OCI-LY1 (cell line): Measurements from ENCODE around the gene INPP4A.

Source experiments
- H2AFZ ChIP-seq: fragments of 200-600 bp; sonication (generic), shearing (Covaris generic); 2 replicates; pipeline ENCODE4 v1.6.0; 2014; ENCODE audit warnings: antibody characterized with exemption, mild to moderate bottlenecking, low read length
- H3F3A ChIP-seq: fragments of 200-600 bp; sonication (generic), shearing (Covaris generic); 2 replicates; pipeline ENCODE4 v1.6.0; 2014; ENCODE audit warnings: mild to moderate bottlenecking, antibody characterized with exemption, low read length, moderate library complexity; ENCODE audit not compliant: insufficient read depth
- H3K27ac ChIP-seq: fragments of 200-600 bp; sonication (generic); 2 replicates; pipeline ENCODE4 v1.5.1; 2014; ENCODE audit warnings: low read length, mixed run types, mild to moderate bottlenecking, low read depth; ENCODE audit not compliant: poor library complexity, severe bottlenecking
- H3K27me3 ChIP-seq: fragments of 200-600 bp; sonication (generic); 2 replicates; pipeline ENCODE4 v1.6.0; 2014; ENCODE audit warnings: antibody characterized with exemption, mild to moderate bottlenecking, low read length, moderate library complexity; ENCODE audit not compliant: insufficient read depth
- H3K36me3 ChIP-seq: fragments of 200-600 bp; sonication (generic); 2 replicates; pipeline ENCODE4 v1.6.1; 2014; ENCODE audit warnings: mild to moderate bottlenecking, antibody characterized with exemption, low read length, moderate library complexity, mixed read lengths; ENCODE audit not compliant: insufficient read depth
- H3K4me1 ChIP-seq: fragments of 200-600 bp; sonication (generic); 2 replicates; pipeline ENCODE4 v1.5.1; 2014; ENCODE audit warnings: mild to moderate bottlenecking, low read length, moderate library complexity; ENCODE audit not compliant: insufficient read depth, severe bottlenecking
- H3K4me2 ChIP-seq: fragments of 200-600 bp; sonication (generic), shearing (Covaris generic); 2 replicates; pipeline ENCODE4 v1.6.1; 2014; ENCODE audit warnings: low read length
- H3K4me3 ChIP-seq: fragments of 200-600 bp; sonication (generic); 2 replicates; pipeline ENCODE4 v1.5.1; 2014; ENCODE audit warnings: low read length, low read depth, mild to moderate bottlenecking, mixed read lengths; ENCODE audit not compliant: poor library complexity, severe bottlenecking
- H3K79me2 ChIP-seq: fragments of 200-600 bp; shearing (Covaris generic); 2 replicates; pipeline ENCODE4 v1.6.1; 2016; ENCODE audit warnings: mixed run types, low read length, mixed read lengths; ENCODE audit not compliant: insufficient read depth
- H3K9ac ChIP-seq: fragments of 200-600 bp; sonication (generic), shearing (Covaris generic); 2 replicates; pipeline ENCODE4 v1.6.1; 2014; ENCODE audit warnings: mild to moderate bottlenecking, low read length, mixed read lengths
- H3K9me2 ChIP-seq: fragments of 200-600 bp; sonication (generic), shearing (Covaris generic); 2 replicates; pipeline ENCODE4 v1.6.1; 2014; ENCODE audit warnings: low read depth, mild to moderate bottlenecking, low read length, mixed read lengths
- H3K9me3 ChIP-seq: fragments of 200-600 bp; shearing (Covaris generic); 2 replicates; pipeline ENCODE4 v1.6.1; 2014; ENCODE audit warnings: low read length, mixed read lengths
- H4K20me1 ChIP-seq: fragments of 200-600 bp; sonication (generic), shearing (Covaris generic); 2 replicates; pipeline ENCODE4 v1.6.0; 2016; ENCODE audit warnings: mild to moderate bottlenecking, low read length; ENCODE audit not compliant: insufficient read depth
- CTCF ChIP-seq: fragments of 200-600 bp; sonication (generic), shearing (Covaris generic); IDR thresholded peaks from 2 replicates; pipeline ENCODE4 v1.5.1; 2017; ENCODE audit warnings: mild to moderate bottlenecking, antibody characterized with exemption, low read length, moderate library complexity, mixed read lengths
- EZH2 ChIP-seq: fragments of 200-600 bp; sonication (generic), shearing (Covaris generic); IDR thresholded peaks from 2 replicates; pipeline ENCODE4 v1.8.0; 2017; ENCODE audit warnings: borderline replicate concordance, mixed run types, mild to moderate bottlenecking, antibody characterized with exemption, low read length, moderate library complexity, mixed read lengths

Gene INPP4A

GRCh38 chr2:98467082-98467536 lies 22.5 kb downstream of the INPP4A start:
- H3K27ac ChIP-seq, result no peak overlapping the region
- no peaks in the 10 kb centered on the region for H3K36me3 ChIP-seq
- H3K79me2 ChIP-seq, result no peaks in the 10 kb centered on the region
- H3K9me2 ChIP-seq, result no peaks in the 10 kb centered on the region
- no peak for TF ChIP-seq CTCF
- TF ChIP-seq EZH2, result no peak
- no peaks in the 10 kb centered on the region for H4K20me1 ChIP-seq
- H3F3A ChIP-seq, result no peaks in the 10 kb centered on the region
- no peaks in the 10 kb centered on the region for H3K27me3 ChIP-seq
- no peak overlapping the region for H3K4me2 ChIP-seq
- peaks cover 35% of the 10 kb centered on the region for H3K4me1 ChIP-seq
- H3K9ac ChIP-seq, result no peak overlapping the region
- H2AFZ ChIP-seq, result no peak overlapping the region
- H3K9me3 ChIP-seq, result no peaks in the 10 kb centered on the region
- no peak overlapping the region for H3K4me3 ChIP-seq

GRCh38 chr2:98467652-98468051 lies 23.0 kb downstream of the INPP4A start:
- TF ChIP-seq EZH2 (no peak), CTCF (no peak)
- no peaks in the 10 kb centered on the region for H4K20me1 ChIP-seq
- no peak overlapping the region for H3K4me3 ChIP-seq
- no peaks in the 10 kb centered on the region for H3K27me3 ChIP-seq
- H3K9me3 ChIP-seq, result no peaks in the 10 kb centered on the region
- H3K27ac ChIP-seq, result no peak overlapping the region
- no peak overlapping the region for H3K4me2 ChIP-seq
- H2AFZ ChIP-seq, result no peak overlapping the region
- no peak overlapping the region for H3K9ac ChIP-seq
- no peaks in the 10 kb centered on the region for H3K9me2 ChIP-seq
- peaks cover 35% of the 10 kb centered on the region for H3K4me1 ChIP-seq
- no peaks in the 10 kb centered on the region for H3K36me3 ChIP-seq
- H3F3A ChIP-seq, result no peaks in the 10 kb centered on the region
- no peaks in the 10 kb centered on the region for H3K79me2 ChIP-seq

GRCh38 chr2:98468621-98469236 lies 24.1 kb downstream of the INPP4A start:
- no peaks in the 10 kb centered on the region for H3K79me2 ChIP-seq
- H3K9me2 ChIP-seq, result no peaks in the 10 kb centered on the region
- no peak overlapping the region for H3K27ac ChIP-seq
- no peaks in the 10 kb centered on the region for H3K27me3 ChIP-seq
- H4K20me1 ChIP-seq, result no peaks in the 10 kb centered on the region
- TF ChIP-seq EZH2, result no peak
- TF ChIP-seq CTCF, result no peak
- no peaks in the 10 kb centered on the region for H3F3A ChIP-seq
- H3K4me1 ChIP-seq, result peaks cover 27% of the 10 kb centered on the region
- H3K9ac ChIP-seq, result no peak overlapping the region
- H3K4me3 ChIP-seq, result no peak overlapping the region
- no peaks in the 10 kb centered on the region for H3K36me3 ChIP-seq
- H2AFZ ChIP-seq, result no peak overlapping the region
- no peak overlapping the region for H3K4me2 ChIP-seq
- H3K9me3 ChIP-seq, result no peaks in the 10 kb centered on the region
